GM12892 (cell line): Measurements from ENCODE around the gene SLC51A.

Experiments
- POLR2A ChIP-seq: IDR thresholded peaks from 2 replicates; pipeline ENCODE4 v1.6.1; 2011; ENCODE audit warnings: low read depth, low read length, control low read depth
- TAF1 ChIP-seq: IDR thresholded peaks from 2 replicates; pipeline ENCODE4 v1.6.1; 2011; ENCODE audit warnings: low read depth, mild to moderate bottlenecking, control low read depth, low read length, borderline replicate concordance

- TF ChIP-seq TAF1: no peak
- TF ChIP-seq POLR2A: peak; percentile 33; the same call in 1 of the 2 replicates
Observed at GRCh38 chr3:196274585-196274984, 58.3 kb downstream of the SLC51A start.
